ENCODE measurements around the gene PNCK. TPM values are rescaled to one million over a fixed set of nuclear protein-coding genes. Genes with fewer than 3 reads are reported as not detected.
"Not testable (repeated sequence)": the region's sequence is repeated elsewhere in the genome, so short reads cannot be mapped to it uniquely, and the experiment has no call there.

Gene PNCK
- total RNA-seq, 2 experiments from 2014 or later, result 0.70 to 1.0 TPM

GRCh38 chrX:153706799-153707198, 33.2 kb upstream of the PNCK start:
- H3K9me3 ChIP-seq (ENCODE audit: control insufficient read depth in 1 of 2, insufficient read depth in 1 of 2, low read length in 2 of 2), result no peaks in the 10 kb centered on the region
- ChIA-PET CTCF (no interaction called here), POLR2A (no interaction called here)
- Mint-ChIP-seq H3K4me3 (no peak overlapping the region), H3K36me3 (ENCODE audit: low read depth) (peaks cover 25% of the 10 kb centered on the region), H3K27me3 (no peaks in the 10 kb centered on the region), H3K4me1 (ENCODE audit: low read depth) (peaks cover 13% of the 10 kb centered on the region), H3K27ac (peak overlapping the region; percentile 14), H3K9me3 (no peaks in the 10 kb centered on the region)
- intact Hi-C loops (cut with DNase I, micrococcal nuclease), result no loop called here
- H3K27me3 ChIP-seq (ENCODE audit: control insufficient read depth in 1 of 2, insufficient read depth in 2 of 2, low read length in 2 of 2), result no peaks in the 10 kb centered on the region
- H3K36me3 ChIP-seq (ENCODE audit: insufficient read depth, low read length), result peaks cover 47% of the 10 kb centered on the region
- DNase-seq (no peak), ATAC-seq (ENCODE audit: poor library complexity) (no peak)
- H3K4me3 ChIP-seq (ENCODE audit: low read length), result no peak overlapping the region
- TF ChIP-seq CTCF (IDR thresholded peaks at IDR 0.05), result no peak
- no peak overlapping the region for H3K27ac ChIP-seq (ENCODE audit: low read depth in 1 of 2, low read length in 2 of 2)
- H3K4me1 ChIP-seq (ENCODE audit: insufficient read depth, low read length), result peaks cover 5% of the 10 kb centered on the region

GRCh38 chrX:153705403-153706060, 31.9 kb upstream of the PNCK start:
- H3K27ac ChIP-seq (ENCODE audit: low read depth in 1 of 2, low read length in 2 of 2); H3K4me3 Mint-ChIP-seq; intact Hi-C loops (cut with DNase I, micrococcal nuclease); H3K27me3 ChIP-seq (ENCODE audit: control insufficient read depth in 1 of 2, insufficient read depth in 2 of 2, low read length in 2 of 2); POLR2A ChIA-PET; DNase-seq; H3K4me3 ChIP-seq (ENCODE audit: low read length); H3K27ac Mint-ChIP-seq; H3K9me3 ChIP-seq (ENCODE audit: control insufficient read depth in 1 of 2, insufficient read depth in 1 of 2, low read length in 2 of 2); H3K9me3 Mint-ChIP-seq; H3K4me1 ChIP-seq (ENCODE audit: insufficient read depth, low read length); CTCF ChIA-PET; H3K27me3 Mint-ChIP-seq; ATAC-seq (ENCODE audit: poor library complexity): not testable (repeated sequence)
- H3K36me3 Mint-ChIP-seq (ENCODE audit: low read depth), result peaks cover 31% of the 10 kb centered on the region
- peaks cover 48% of the 10 kb centered on the region for H3K36me3 ChIP-seq (ENCODE audit: insufficient read depth, low read length)
- peaks cover 13% of the 10 kb centered on the region for H3K4me1 Mint-ChIP-seq (ENCODE audit: low read depth)

- H3K9me3 Mint-ChIP-seq; H3K27ac ChIP-seq (ENCODE audit: low read depth in 1 of 2, low read length in 2 of 2); POLR2A ChIA-PET; ATAC-seq (ENCODE audit: poor library complexity); intact Hi-C loops (cut with DNase I, micrococcal nuclease); H3K4me3 Mint-ChIP-seq; DNase-seq; H3K27ac Mint-ChIP-seq; H3K27me3 ChIP-seq (ENCODE audit: control insufficient read depth in 1 of 2, insufficient read depth in 2 of 2, low read length in 2 of 2); H3K27me3 Mint-ChIP-seq; CTCF ChIA-PET; H3K4me3 ChIP-seq (ENCODE audit: low read length); H3K9me3 ChIP-seq (ENCODE audit: control insufficient read depth in 1 of 2, insufficient read depth in 1 of 2, low read length in 2 of 2); H3K4me1 ChIP-seq (ENCODE audit: insufficient read depth, low read length): not testable (repeated sequence)
- H3K4me1 Mint-ChIP-seq (ENCODE audit: low read depth), result peaks cover 13% of the 10 kb centered on the region
- H3K36me3 Mint-ChIP-seq (ENCODE audit: low read depth), result peaks cover 28% of the 10 kb centered on the region
- H3K36me3 ChIP-seq (ENCODE audit: insufficient read depth, low read length), result peaks cover 40% of the 10 kb centered on the region
Observed at GRCh38 chrX:153704631-153705402, 31.2 kb upstream of the PNCK start.

GRCh38 chrX:153704021-153704526, 30.5 kb upstream of the PNCK start:
- Histone ChIP-seq H3K4me1 (ENCODE audit: insufficient read depth, low read length) (peaks cover under 1% of the 10 kb centered on the region), H3K9me3 (ENCODE audit: control insufficient read depth in 1 of 2, insufficient read depth in 1 of 2, low read length in 2 of 2) (no peaks in the 10 kb centered on the region), H3K36me3 (ENCODE audit: insufficient read depth, low read length) (peaks cover 34% of the 10 kb centered on the region), H3K4me3 (ENCODE audit: low read length) (no peak overlapping the region), H3K27ac (ENCODE audit: low read depth in 1 of 2, low read length in 2 of 2) (no peak overlapping the region), H3K27me3 (ENCODE audit: control insufficient read depth in 1 of 2, insufficient read depth in 2 of 2, low read length in 2 of 2) (no peaks in the 10 kb centered on the region)
- Mint-ChIP-seq H3K27me3 (no peaks in the 10 kb centered on the region), H3K4me3 (no peak overlapping the region), H3K9me3 (no peaks in the 10 kb centered on the region), H3K27ac (no peak overlapping the region), H3K36me3 (ENCODE audit: low read depth) (peaks cover 28% of the 10 kb centered on the region), H3K4me1 (ENCODE audit: low read depth) (peaks cover 13% of the 10 kb centered on the region)
- ATAC-seq (ENCODE audit: poor library complexity) (no peak), DNase-seq (no peak)
- ChIA-PET CTCF (no interaction called here), POLR2A (interaction anchor here (0.7 kb wide), 1 partner anchor 75 kb away, joined by 3 read pairs; no protein-coding TSS in a partner anchor)
- TF ChIP-seq CTCF (IDR thresholded peaks at IDR 0.05), result no peak
- intact Hi-C loops (cut with DNase I, micrococcal nuclease), result no loop called here

All from CD4-positive, alpha-beta T cell (primary cell).